22Rv1 (cell line): ENCODE data around the gene NRCAM.

Experiments
- H3K27ac ChIP-seq: fragments of 450-650 bp; 2 replicates; pipeline ENCODE4 v1.5.1; 2017
- CTCF ChIP-seq: fragments of 450-650 bp; IDR thresholded peaks from 2 replicates; pipeline ENCODE4 v1.5.1; 2017; ENCODE audit warnings: mild to moderate bottlenecking
- ZFX ChIP-seq: fragments of 450-650 bp; IDR thresholded peaks from 2 replicates; pipeline ENCODE4 v1.6.1; 2017; ENCODE audit warnings: antibody characterized with exemption, borderline replicate concordance

The NRCAM gene

GRCh38 chr7:108245523-108246226 lies 210.6 kb downstream of the NRCAM start:
- TF ChIP-seq CTCF (no peak), ZFX (no peak)
- H3K27ac ChIP-seq: peak overlapping the region; percentile 23

GRCh38 chr7:108244110-108244509 lies 212.1 kb downstream of the NRCAM start:
- no peak overlapping the region for H3K27ac ChIP-seq
- TF ChIP-seq CTCF: no peak
- no peak for TF ChIP-seq ZFX

GRCh38 chr7:108239501-108240225 lies 216.6 kb downstream of the NRCAM start:
- TF ChIP-seq CTCF (no peak), ZFX (no peak)
- H3K27ac ChIP-seq: no peak overlapping the region

GRCh38 chr7:108236681-108237415 lies 219.4 kb downstream of the NRCAM start:
- TF ChIP-seq ZFX: no peak
- no peak for TF ChIP-seq CTCF
- peak overlapping the region; percentile 62; the same call in 1 of the 2 replicates for H3K27ac ChIP-seq

DNA sequence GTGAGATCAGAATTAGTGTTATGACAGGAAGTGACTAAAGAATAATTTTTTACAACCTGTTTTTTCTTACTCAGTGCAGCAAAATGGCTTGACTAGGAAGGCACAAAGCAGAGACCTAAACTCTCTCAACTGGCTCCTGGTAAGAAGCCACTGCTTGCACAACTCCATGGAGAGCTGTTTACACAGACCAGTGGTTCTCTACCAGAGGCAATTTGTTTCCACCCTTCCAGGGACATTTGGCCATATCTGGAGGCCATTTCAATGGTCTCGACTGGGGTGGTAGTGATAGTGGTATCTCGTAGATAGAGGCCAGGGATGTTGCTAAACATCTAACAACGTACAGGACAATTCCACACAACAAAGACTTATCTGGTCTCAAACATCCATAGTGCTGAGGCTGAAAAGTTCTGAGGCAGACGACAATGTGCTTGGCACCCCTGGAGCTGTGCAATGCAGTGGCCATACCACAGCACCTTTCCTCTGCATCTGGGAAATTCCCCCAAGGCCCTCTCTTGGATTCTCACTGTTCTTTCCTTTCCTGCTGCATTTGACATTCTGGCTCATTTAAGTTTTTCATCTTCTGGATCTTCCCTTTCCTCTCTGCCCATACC lies 220.7 kb downstream of the NRCAM start:
- TF ChIP-seq ZFX: no peak
- TF ChIP-seq CTCF: no peak
- peak overlapping the region; percentile 62 for H3K27ac ChIP-seq

GRCh38 chr7:108234971-108235450 lies 221.2 kb downstream of the NRCAM start:
- peak overlapping the region; percentile 62 for H3K27ac ChIP-seq
- no peak for TF ChIP-seq ZFX
- no peak for TF ChIP-seq CTCF
